ENCODE measurements around the gene CDK14. TPM values are rescaled to one million over a fixed set of nuclear protein-coding genes. Genes with fewer than 3 reads are reported as not detected.

CDK14 gene
- total and polyA plus RNA-seq, 10 of the 15 experiments (the other 5 are each of a cell fraction or from before 2014, with no cell fraction given): 6.5 to 61.3 (median 24.2) TPM

DNA sequence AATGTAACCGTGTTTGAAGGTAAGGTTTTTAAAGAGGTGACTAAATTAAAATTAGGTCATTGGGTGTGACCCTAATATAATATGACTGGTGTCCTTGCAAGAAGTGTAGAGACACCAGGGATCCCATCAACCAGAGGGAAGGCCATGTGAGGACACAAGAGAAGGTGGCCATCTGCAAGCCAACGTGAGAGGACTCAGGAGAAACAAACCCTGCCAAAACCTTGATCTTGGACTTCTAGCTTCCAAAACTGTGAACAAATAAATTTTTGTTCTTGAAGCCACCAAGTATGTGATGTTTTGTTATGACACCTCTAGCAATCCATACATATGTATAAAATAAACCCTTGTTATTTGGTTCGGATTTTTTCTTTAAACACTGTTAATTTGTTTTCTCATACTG lies 144.3 kb downstream of the CDK14 start:
- RAD21 ChIA-PET (ENCODE audit: unreplicated experiment): interaction anchor here (1.1 to 1.6 kb wide), 2 partner anchors 26 to 31 kb away, joined by 5 to 7 read pairs; no protein-coding TSS in a partner anchor
- SMC1A ChIA-PET (ENCODE audit: uncharacterized antibody, unreplicated experiment): interaction anchor here (0.7 to 1.4 kb wide), 4 partner anchors 15 to 39 kb away, joined by 3 to 4 read pairs (median 4); no protein-coding TSS in a partner anchor
- H3K27ac ChIP-seq (ENCODE audit: control insufficient read depth, insufficient read depth): no peak overlapping the region

More for the DNA sequence above, 144.3 kb downstream of the CDK14 start:
- CTCF ChIA-PET: interaction anchor here (1.1 to 2.4 kb wide), 2 partner anchors 10 to 31 kb away, joined by 6 to 17 read pairs; no protein-coding TSS in a partner anchor
- H3K4me3 ChIP-seq: no peak overlapping the region
- whole genome bisulfite sequencing (ENCODE audit: insufficient coverage, insufficient replicate concordance, low lambda C conversion rate, missing lambda C conversion rate): 67% methylated on average over 3 of the region's 3 CpGs
- H3K4me2 ChIP-seq (ENCODE audit: control insufficient read depth, insufficient read depth): no peak overlapping the region
- peaks cover 0 to 4% of the 10 kb centered on the region in 2 experiments; a peak in 3 of 4 replicates for H3K36me3 ChIP-seq (ENCODE audit: control insufficient read depth in 2 of 2, insufficient read depth in 2 of 2, low read length in 1 of 2)
- FAIRE-seq (no peak), ATAC-seq (no peak), DNase-seq (ENCODE audit: low read depth, low spot score) (no peak)
- in situ Hi-C loops (cut with MboI): no loop called here
- intact Hi-C loops (cut with micrococcal nuclease; ENCODE audit: unreplicated experiment): no loop called here
- BruUV-seq (replicated peaks): no TSS peak
- H3K79me2 ChIP-seq (ENCODE audit: control insufficient read depth, insufficient read depth, low read length): no peaks in the 10 kb centered on the region; the same call in 1 of the 2 replicates
- POLR2A ChIA-PET: interaction anchor here (1.0 to 1.1 kb wide), 2 partner anchors 10 to 19 kb away, joined by 4 read pairs; no protein-coding TSS in a partner anchor
- H4K20me1 ChIP-seq (ENCODE audit: control insufficient read depth, insufficient read depth): no peaks in the 10 kb centered on the region
- H3K9ac ChIP-seq (ENCODE audit: control insufficient read depth, insufficient read depth, low read length): no peak overlapping the region
- H2AFZ ChIP-seq (ENCODE audit: control insufficient read depth, low read depth, low read length): no peak overlapping the region
- H3K27me3 ChIP-seq (replicated peaks in 1 of 2; ENCODE audit: control insufficient read depth in 2 of 2, insufficient read depth in 2 of 2, low read length in 1 of 2): no peaks in the 10 kb centered on the region
- TF ChIP-seq ZNF384 (IDR thresholded peaks at IDR 0.05; ENCODE audit: borderline replicate concordance, low read depth, low read length) (no peak), MEF2A (IDR thresholded peaks at IDR 0.05; ENCODE audit: insufficient read depth, low read depth, low read length) (no peak), CBX3 (IDR thresholded peaks at IDR 0.05; ENCODE audit: borderline replicate concordance, low read depth) (no peak), SREBF1 (IDR thresholded peaks at IDR 0.05; ENCODE audit: low read length) (no peak), SMAD1 (IDR thresholded peaks at IDR 0.05; ENCODE audit: low read depth, partially characterized antibody) (no peak), KAT2A (conservative IDR thresholded peaks at IDR 0.05; ENCODE audit: control insufficient read depth, low read depth, low read length) (no peak), STAT3 (IDR thresholded peaks at IDR 0.05; ENCODE audit: low read depth, low read length) (no peak), PML (IDR thresholded peaks at IDR 0.05; ENCODE audit: low read length) (no peak), RELA (IDR thresholded peaks at IDR 0.05; ENCODE audit: borderline replicate concordance, partially characterized antibody) (no peak), FOS (IDR thresholded peaks at IDR 0.05; ENCODE audit: borderline replicate concordance, extremely low read depth, insufficient read length) (no peak), NR2C1 (IDR thresholded peaks at IDR 0.05) (no peak)
- TF ChIP-seq, protein P1, sequence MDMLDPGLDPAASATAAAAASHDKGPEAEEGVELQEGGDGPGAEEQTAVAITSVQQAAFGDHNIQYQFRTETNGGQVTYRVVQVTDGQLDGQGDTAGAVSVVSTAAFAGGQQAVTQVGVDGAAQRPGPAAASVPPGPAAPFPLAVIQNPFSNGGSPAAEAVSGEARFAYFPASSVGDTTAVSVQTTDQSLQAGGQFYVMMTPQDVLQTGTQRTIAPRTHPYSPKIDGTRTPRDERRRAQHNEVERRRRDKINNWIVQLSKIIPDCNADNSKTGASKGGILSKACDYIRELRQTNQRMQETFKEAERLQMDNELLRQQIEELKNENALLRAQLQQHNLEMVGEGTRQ (IDR thresholded peaks at IDR 0.05; ENCODE audit: borderline replicate concordance, low read depth, low read length): no peak
- TF ChIP-seq, protein P2, sequence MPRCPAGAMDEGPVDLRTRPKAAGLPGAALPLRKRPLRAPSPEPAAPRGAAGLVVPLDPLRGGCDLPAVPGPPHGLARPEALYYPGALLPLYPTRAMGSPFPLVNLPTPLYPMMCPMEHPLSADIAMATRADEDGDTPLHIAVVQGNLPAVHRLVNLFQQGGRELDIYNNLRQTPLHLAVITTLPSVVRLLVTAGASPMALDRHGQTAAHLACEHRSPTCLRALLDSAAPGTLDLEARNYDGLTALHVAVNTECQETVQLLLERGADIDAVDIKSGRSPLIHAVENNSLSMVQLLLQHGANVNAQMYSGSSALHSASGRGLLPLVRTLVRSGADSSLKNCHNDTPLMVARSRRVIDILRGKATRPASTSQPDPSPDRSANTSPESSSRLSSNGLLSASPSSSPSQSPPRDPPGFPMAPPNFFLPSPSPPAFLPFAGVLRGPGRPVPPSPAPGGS (IDR thresholded peaks at IDR 0.05; ENCODE audit: borderline replicate concordance, insufficient read depth, low read depth, low read length, poor library complexity, severe bottlenecking): no peak
- TF ChIP-seq, protein P3, sequence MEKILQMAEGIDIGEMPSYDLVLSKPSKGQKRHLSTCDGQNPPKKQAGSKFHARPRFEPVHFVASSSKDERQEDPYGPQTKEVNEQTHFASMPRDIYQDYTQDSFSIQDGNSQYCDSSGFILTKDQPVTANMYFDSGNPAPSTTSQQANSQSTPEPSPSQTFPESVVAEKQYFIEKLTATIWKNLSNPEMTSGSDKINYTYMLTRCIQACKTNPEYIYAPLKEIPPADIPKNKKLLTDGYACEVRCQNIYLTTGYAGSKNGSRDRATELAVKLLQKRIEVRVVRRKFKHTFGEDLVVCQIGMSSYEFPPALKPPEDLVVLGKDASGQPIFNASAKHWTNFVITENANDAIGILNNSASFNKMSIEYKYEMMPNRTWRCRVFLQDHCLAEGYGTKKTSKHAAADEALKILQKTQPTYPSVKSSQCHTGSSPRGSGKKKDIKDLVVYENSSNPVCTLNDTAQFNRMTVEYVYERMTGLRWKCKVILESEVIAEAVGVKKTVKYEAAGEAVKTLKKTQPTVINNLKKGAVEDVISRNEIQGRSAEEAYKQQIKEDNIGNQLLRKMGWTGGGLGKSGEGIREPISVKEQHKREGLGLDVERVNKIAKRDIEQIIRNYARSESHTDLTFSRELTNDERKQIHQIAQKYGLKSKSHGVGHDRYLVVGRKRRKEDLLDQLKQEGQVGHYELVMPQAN (conservative IDR thresholded peaks at IDR 0.05): no peak
- TF ChIP-seq, protein P4, sequence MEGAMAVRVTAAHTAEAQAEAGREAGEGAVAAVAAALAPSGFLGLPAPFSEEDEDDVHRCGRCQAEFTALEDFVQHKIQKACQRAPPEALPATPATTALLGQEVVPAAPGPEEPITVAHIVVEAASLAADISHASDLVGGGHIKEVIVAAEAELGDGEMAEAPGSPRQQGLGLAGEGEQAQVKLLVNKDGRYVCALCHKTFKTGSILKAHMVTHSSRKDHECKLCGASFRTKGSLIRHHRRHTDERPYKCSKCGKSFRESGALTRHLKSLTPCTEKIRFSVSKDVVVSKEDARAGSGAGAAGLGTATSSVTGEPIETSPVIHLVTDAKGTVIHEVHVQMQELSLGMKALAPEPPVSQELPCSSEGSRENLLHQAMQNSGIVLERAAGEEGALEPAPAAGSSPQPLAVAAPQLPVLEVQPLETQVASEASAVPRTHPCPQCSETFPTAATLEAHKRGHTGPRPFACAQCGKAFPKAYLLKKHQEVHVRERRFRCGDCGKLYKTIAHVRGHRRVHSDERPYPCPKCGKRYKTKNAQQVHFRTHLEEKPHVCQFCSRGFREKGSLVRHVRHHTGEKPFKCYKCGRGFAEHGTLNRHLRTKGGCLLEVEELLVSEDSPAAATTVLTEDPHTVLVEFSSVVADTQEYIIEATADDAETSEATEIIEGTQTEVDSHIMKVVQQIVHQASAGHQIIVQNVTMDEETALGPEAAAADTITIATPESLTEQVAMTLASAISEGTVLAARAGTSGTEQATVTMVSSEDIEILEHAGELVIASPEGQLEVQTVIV (IDR thresholded peaks at IDR 0.05; ENCODE audit: borderline replicate concordance, partially characterized antibody): no peak
- peaks cover 2% of the 10 kb centered on the region for H3K9me3 ChIP-seq (replicated peaks; ENCODE audit: control insufficient read depth, insufficient read depth, low read length)
- H3K4me1 ChIP-seq (ENCODE audit: control insufficient read depth, insufficient read depth, low read length): peaks cover 20% of the 10 kb centered on the region

All from GM12878 (cell line).